GM18511 (cell line): ENCODE measurements around the gene MTG2.
A peak's percentile ranks its signal among the peaks of the same experiment; 100 is the strongest.

Experiments
- ATAC-seq: cut with Tn5 transposase; IDR thresholded peaks from one replicate; pipeline ENCODE4 v1.9.1; 2021; ENCODE audit warnings: mild to moderate bottlenecking, moderate library complexity; ENCODE audit not compliant: unreplicated experiment

Gene MTG2, protein sequence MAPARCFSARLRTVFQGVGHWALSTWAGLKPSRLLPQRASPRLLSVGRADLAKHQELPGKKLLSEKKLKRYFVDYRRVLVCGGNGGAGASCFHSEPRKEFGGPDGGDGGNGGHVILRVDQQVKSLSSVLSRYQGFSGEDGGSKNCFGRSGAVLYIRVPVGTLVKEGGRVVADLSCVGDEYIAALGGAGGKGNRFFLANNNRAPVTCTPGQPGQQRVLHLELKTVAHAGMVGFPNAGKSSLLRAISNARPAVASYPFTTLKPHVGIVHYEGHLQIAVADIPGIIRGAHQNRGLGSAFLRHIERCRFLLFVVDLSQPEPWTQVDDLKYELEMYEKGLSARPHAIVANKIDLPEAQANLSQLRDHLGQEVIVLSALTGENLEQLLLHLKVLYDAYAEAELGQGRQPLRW

GRCh38 chr20:62182469-62183425, at the start of gene MTG2:
Gene MTG2 (plus strand): TSS chr20:62183028. CDS start chr20:62193421, 10,393 bp downstream.
- peak; percentile 96 for ATAC-seq

DNA sequence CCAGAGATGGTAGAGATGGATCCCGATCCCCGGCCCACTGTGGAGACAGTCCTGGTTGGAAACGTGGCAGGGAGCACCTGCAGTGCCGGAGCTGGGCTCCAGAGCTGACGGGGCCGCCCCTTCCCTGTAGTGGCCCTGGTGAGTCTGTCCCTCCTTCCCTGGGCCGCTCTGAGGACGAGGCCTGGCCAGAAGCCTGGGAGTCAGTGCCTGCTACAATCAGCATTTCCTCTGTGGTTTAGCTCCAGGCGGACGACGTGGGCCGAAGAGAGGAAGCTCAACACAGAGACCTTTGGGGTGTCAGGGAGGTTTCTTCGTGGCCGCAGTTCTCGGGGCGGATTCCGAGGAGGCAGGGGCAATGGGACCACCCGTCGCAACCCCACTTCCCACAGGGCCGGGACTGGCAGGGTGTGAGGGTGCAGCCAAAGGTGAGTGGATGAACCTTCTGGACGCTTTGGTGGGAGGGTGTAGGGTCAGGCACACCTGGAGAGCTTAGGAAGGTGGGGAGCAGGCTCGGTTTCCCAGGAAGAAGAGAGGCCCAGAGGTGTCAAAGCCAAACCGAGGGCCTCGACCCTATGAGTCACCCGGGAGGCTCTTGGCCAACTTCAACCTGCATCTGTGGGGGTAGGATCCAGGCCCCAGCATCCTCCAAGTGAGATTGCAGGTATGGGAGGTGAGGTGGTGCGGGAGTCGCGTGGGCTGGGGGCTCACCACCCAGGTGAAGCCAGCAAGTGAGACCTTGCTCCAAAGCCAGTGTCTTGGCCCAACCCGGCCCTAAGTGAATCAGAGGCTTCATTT, 49.6 kb upstream of the MTG2 start:
- ATAC-seq, result no peak

DNA sequence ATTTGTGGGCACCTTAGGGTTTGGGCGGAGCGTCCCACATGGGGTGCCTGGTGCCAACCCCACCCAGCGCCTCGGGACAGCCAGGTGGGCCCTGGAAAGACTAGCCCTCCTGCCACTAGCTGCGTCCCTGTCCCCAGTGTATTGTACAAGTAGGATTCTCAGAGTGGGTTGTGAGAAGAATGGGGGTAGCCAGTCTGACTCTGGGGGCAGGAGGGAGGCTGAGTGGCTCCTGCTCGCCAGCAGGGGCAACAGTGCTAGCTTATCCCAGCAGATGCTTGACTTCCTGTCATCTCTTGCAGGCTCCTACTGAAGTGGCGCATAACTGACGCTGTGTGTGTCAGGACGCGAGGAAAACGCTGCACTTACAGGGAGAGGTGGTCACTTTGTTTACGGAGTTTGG, 49.0 kb upstream of the MTG2 start:
- no peak for ATAC-seq

GRCh38 chr20:62134735-62135231, 48.0 kb upstream of the MTG2 start:
- ATAC-seq, result no peak

GRCh38 chr20:62135573-62136266, 47.1 kb upstream of the MTG2 start:
- ATAC-seq, result no peak

DNA sequence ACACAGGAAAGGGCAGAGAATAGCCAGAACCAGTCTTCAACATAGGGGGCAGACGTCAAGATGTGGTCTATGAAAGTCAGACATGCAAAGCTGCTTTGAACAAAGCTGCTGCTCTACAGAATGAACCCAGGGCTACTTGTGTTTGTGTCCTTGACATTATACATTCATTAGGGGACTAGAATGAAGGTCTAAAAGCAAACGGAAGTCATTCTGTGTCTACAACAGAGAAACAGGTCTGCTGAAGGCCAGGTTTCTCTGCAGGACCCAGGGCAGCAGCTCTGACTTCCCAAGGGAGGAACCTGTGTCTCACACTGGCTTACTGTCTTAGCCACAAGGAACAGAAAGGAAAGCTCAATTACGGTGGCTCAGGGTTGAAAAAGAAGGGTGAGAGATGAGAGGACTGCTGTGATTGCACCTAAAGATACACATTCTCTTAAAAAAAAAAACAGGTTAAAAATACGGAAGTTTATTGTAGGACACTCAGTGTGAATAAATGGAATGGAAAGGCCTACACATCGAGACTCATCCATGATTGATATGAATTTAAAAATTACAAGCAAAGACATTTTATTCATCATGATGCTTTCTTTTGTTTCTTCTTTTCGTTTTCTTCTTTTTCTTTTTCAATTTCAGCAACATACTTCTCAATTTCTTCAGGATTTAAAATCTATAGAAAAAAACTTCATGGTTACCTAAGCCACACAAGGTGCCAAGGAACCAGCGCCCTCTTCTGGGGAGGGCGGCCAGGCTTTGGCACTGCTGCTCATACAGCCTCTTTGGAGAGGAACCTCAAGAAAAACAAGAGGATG, 46.3 kb upstream of the MTG2 start:
- ATAC-seq, result no peak

- no peak for ATAC-seq
Measured at GRCh38 chr20:62137092-62137384, 45.8 kb upstream of the MTG2 start.

DNA sequence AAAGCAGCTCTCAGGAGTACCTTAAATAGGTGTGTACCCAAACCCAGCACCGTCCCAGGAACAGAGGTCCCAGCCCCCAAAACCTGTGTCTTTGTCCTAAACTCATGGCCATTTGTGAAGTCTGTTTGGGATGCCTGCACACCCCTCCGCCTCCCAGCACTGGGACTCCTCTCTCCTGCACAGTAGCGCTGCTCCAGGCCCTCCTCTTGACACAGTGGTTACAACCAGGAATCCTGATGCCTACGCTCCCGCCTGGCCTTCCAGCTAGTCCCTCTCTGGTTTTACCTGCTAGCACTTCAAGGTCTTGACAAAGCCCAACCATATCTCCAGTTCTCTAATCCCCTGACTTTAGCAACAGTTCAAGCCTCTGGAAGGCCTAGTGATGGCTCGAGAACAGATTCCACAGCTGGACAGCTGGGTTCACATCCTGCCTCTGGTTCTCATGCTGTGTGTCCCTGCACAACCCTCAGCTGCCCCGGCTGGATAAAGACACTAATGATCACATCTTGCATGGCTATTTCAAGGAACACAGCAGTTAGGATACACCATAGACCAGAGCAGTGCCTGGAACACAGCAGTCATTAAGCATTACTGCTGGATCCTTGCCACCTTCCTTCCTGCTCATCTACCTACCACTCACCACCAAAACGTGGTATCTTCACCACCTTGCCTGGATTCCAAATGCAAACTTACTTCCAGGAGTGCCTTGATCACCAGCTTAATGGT, 45.2 kb upstream of the MTG2 start:
- no peak for ATAC-seq

DNA sequence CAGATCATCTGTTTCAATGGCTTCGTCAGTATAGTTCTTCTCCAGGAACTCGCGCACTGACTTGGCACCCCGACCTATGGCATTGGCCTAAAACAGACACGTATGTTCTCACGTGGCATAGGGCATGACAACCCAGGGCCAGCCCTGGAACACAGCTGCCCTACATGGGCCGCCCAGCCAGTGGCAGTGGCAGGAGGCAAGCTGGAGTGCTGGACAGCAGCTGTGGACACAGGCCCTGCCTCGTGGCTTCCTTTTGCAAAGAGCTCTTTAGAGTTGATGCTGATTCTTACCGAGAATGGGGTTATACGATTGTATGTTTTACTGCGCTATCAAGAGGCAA, 44.7 kb upstream of the MTG2 start:
- no peak for ATAC-seq

GRCh38 chr20:62138912-62139311, 43.9 kb upstream of the MTG2 start:
- ATAC-seq, result no peak

- no peak for ATAC-seq
Measured at GRCh38 chr20:62139636-62140035, 43.2 kb upstream of the MTG2 start.

DNA sequence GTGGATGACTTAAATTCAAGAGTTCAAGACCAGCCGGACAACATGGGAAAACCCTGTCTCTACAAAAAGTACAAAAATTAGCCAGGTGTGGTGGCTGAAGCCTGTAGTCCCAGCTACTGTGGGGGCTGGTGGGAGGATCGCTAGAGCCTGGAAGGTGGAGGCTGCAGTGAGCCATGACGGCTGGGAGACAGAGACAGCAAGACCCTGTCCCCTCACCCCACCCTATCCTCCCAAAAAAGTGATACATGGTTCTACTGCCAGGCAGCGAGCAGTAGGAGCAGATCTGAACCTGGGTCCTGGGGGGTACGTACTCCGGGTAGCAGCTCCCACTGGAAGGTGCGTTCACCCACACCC, 41.8 kb upstream of the MTG2 start:
- no peak for ATAC-seq

DNA sequence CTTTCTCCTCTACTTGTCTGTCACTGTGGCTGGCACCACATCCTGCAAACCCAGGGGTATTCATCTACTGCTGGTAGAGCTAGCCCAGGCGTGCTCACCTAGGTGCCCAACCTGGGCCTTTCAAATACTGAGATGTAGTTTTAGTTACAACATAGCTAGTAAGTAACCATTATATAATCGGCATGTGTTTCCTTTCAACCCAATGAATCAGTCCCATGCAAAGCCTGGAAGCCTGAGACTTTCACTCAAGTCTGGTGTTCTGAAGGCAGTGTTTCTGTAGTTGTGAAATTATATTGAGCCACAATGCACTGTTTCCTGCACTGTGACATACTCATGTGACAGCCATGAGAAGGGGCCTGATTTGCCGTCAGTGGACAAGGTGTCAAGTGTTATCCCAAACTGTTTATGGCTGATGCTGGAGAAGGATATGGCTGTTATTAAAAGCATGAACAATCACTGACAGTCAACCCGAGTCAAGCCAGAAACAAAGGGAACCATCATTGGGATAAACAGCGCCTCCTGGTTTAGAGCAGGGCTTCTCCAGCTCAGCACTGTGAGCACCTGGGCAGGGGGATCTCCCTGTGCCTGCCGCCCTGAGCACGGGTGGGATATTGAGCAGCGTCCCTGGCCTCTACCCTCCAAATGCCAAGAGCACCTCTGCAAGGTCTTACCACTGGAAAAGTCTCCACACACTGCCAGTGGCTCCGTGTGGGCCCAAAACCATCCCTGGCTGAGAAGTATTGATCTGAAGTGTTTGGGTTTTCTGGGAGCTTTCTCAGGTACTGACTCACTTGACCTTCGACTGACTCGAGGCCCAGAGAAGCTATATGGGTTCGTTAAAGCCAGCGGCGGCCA, 41.2 kb upstream of the MTG2 start:
- no peak for ATAC-seq

DNA sequence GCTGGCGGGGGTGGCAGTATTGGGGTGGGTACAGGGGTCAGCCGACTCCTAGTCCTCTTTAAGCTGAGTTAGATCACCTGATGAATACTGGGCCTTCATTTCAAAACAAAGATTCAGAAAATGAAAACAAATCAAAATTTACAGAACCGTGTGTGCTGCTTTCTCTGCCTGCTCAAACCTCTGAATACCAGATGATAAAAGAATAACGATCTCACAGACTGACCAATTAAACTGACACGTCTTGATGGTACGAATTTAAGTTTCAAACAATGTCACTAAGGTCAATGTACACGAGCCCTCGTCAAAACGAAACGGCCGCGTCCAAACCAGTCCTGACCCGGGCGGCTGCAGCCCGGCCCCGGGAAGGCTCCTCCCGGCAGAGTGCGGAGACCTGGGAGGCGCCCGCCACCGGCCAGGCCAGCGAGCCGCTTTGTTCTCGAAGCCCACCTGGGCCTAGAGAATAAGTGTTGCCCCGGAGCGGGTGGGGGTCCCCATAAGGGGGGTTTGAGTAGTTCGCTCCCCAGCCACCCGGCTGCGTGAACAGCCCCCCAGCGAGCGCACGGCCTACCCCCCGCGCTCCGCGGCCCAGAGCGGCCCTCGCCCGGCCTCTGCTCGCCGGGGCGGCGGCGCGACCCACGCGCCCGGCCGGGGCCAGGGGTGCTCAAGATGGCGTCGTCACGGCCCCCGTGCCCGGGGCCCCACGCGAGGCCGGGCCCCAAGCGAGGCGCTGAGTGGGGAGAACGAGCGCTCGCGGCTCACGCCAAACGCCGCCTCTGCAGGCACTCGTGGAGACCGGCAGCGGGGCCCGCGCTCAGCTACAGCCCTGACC, 40.4 kb upstream of the MTG2 start:
- peak; percentile 25 for ATAC-seq

- ATAC-seq, result peak; percentile 83
Measured at GRCh38 chr20:62143081-62143956, 39.5 kb upstream of the MTG2 start, which contains the start of the genes PSMA7 and SS18L1. Gene PSMA7 (minus strand): TSS chr20:62143394. CDS start chr20:62143303, 91 bp downstream. Gene SS18L1 (plus strand): TSS chr20:62143769. CDS start chr20:62143821, 52 bp downstream.
